Activated CD4-positive, alpha-beta T cell treated with anti-CD3 and anti-CD28 coated beads, Interleukin-10, Interleukin-2, amounts not matched to agents 100 ng/mL and 50 ng/mL, durations not matched to agents 16 hours and 8 hours (primary cell): ENCODE results near the gene ALDH3A1.

Experiments used
- DNase-seq: peaks from one replicate; pipeline ENCODE4 v3.0.0-alpha.2; 2020

ALDH3A1 gene

GRCh38 chr17:19740933-19741332 lies 7.2 kb downstream of the ALDH3A1 start:
- no peak for DNase-seq

DNA sequence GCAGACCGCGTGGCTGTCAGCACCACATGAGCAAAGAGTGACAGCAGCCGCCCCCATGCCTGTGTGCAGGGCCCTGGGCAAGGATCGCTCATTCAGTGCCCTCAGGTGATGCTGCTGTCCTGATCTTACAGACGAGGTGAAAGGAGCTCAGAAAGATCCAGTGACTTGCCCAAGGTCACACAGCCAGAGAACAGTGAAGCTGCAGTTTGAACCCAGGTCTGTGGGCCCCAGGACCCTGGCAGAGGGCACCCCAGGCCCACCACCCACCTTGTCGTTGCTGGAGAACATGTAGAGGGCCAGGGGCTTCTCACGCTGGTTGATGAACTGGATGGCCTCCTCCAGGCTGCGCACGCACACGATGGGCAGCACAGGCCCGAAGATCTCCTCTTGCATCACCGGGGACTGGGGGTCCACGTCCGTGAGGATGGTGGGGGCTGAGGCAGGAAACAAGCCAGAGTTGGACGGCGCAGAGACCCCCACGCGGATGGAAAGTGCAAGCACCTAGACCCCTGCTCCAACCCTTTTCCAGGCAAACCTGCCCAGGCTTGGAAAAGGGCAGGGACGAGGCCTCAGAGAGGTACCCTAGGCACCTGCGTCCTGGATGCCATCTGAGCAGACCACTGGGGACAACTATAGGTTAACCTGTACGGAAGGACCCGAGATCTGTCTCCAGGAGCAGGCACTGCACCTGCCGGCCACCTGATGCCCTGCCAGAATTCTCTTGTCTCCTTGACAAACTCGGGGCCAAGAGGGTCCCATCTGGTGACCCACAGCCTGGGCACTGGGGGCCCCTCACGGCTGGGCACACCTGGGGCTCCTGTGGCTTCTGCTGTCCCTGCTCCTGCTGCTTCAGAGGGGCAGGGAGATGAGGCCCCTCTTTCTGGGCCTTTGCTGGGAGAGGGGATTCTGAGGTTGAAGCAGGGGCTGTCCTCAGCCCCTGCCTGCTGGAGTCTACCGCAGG lies 8.6 kb downstream of the ALDH3A1 start:
- no peak for DNase-seq

- DNase-seq, result no peak
Observed at GRCh38 chr17:19738757-19739156, 9.3 kb downstream of the ALDH3A1 start.

- DNase-seq, result no peak
Observed at GRCh38 chr17:19738073-19738449, 10.0 kb downstream of the ALDH3A1 start.

DNA sequence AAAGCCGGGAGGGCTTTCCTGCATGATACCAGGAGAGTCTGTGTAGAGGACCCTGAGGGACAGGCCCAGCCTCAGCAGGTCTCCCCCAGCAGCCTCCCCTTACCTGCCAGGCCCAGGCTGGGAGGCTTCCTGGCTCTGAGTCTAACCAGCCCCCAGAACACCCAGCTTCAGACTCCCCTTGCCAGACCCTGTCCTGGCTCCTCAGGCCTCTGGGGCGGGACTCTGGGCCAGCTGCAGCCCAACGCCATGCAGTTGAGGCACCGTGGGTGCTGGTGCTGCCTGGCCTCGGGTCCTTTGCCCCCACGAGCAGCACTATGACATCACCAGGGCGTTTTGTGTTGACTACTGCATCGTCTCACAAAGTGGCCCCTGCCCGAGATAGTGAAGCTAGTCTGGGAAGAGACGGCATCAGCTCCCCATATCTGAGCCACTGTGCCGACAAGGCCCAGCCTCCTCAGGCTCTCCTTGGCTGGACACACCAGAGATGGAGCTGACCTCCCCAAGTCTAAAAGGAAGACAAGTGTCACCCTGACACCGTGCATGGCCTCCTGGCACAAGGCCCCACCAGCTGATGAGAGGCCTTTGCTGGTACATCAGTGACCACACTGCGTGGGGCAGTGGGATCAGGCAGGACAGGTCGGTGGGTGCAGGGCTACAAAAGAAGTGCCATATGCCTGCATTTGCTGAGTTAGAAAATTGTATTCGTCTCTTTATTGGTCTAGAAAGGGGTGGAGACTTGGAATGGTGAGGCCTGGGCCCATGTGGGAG lies 10.6 kb downstream of the ALDH3A1 start:
- DNase-seq, result no peak

DNA sequence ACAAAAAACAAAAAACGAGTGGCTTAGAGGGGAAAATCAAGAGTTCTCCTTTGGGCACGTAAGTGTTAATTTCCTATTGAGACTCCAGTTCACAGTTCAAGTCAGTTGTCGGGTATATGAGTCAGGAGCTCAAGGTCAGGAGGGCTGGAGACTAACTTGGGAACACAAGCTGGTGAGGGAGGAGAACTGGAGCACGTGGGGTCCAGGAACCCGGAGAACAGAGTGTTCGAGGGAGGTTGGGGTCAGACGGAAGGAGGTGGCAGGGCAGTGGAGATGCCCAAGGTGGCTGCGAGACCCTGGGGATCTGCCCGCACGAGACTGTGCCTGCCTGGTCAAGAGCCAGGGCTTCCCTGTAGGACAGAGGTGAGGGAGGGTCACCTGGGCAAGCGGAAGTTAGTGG lies 12.0 kb downstream of the ALDH3A1 start:
- no peak for DNase-seq

DNA sequence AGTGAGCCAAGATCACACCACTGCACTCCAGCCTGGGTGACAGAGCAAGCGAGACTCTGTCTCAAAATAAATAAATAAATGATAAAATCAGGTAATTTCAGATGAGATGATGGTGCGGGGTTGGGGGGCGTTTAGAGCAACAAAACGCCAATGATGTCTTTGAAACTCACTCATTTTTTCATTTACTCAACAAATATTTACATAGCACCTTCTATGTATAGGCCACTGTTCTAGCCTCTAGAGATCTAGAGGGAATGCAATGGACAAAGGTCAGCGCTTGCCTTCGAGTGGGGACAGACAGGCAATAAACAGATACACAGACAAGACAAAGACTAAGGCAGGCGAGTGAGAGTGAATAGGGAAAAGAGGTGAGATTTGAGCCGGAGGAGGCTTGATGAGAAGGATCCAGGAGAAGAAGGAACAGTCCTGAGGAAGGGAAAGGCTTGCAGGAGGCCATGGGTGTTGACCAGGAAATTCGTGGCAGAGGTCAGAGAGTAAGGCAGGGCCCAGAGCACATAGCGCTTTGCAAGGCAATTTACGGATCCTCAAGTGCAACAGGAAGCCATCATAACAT lies 14.1 kb downstream of the ALDH3A1 start:
- DNase-seq, result no peak

DNA sequence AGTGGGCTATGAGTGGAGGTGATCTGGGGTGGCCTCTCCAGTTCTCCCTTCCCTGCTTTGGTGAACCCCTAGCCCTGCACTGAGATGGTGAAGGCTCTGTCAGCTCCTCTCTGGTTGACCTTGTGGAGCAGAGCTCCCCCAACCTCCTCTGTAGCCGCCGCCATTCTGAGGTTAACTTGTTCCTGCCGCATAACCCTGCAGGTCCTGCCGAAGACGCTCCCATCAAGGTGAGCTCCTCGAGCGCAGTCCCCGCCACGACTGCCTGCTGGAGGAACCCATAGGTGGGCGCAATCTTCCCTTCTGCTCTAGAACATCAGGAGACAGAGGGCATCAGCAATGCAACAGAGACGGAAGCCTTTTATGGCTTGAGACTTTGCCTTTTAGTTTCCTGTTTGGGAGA lies 16.5 kb downstream of the ALDH3A1 start:
- no peak for DNase-seq

DNA sequence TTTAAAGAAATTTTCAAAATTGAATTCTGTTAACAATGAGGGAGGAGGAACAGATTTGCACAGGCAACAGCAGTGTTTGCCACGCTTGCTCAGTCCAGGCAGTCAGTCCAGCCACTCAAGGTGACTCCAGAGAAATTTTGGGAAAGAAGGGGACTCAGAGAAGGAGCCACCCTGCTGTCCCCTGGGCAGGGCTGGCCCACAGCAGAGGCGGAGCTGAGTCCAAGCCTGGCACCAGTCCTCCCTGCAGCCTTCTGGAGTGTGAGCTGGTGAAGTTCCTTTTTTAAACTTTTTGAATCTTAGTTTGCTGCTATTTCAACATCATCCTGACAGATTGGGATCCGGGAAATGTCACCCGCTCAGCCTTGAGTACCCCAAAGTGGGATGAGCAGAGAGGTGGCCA lies 17.3 kb downstream of the ALDH3A1 start:
- no peak for DNase-seq

DNA sequence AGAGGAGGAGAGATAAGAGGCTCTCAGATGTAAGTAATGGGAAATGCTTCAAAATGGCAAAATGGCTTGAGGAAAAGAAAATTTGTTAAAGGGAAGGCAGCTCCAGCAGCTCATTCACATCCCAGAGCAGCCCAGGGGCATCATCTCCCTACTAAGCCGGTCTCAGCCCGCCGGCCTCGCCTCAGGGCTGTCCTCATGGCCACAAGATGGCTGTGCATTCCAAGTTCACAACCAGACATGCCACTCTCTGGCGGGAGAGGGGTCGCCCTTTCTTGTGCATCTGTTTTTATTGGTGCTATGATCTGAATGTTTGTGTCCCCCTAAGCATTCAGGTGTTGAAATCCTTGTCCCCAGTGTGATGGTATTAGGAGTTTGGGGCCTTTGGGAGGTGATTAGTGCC lies 18.2 kb downstream of the ALDH3A1 start:
- no peak for DNase-seq

- DNase-seq, result no peak
Observed at GRCh38 chr17:19728084-19728495, 20.0 kb downstream of the ALDH3A1 start.

DNA sequence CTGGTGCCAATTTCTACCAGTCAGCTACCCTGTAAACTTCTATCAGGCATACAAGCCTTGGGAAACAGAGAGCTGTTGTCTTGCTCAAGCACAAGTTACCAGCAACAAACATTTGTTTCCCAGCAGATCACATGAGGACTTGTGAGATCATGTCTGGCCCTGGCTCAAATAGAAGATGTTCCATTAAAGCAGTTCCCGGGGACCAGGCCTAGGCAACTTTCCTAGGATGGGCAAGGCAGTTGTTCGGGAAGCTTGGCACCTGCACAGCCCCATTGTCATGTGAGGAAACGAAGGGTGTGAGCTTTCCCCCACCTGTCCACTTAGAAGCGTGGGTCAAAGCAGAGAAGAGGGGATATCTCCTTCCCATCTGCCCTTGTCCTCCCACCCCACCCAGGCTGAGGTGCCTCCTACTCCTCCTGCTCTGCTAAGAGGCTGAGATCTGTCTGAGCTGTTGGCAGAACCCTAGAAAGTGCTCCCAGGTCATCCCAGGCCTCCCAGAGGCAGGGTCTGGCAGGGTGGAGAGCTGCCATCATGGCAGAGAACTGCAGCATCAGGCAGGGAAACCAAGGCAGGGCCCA lies 20.5 kb downstream of the ALDH3A1 start:
- DNase-seq, result no peak

DNA sequence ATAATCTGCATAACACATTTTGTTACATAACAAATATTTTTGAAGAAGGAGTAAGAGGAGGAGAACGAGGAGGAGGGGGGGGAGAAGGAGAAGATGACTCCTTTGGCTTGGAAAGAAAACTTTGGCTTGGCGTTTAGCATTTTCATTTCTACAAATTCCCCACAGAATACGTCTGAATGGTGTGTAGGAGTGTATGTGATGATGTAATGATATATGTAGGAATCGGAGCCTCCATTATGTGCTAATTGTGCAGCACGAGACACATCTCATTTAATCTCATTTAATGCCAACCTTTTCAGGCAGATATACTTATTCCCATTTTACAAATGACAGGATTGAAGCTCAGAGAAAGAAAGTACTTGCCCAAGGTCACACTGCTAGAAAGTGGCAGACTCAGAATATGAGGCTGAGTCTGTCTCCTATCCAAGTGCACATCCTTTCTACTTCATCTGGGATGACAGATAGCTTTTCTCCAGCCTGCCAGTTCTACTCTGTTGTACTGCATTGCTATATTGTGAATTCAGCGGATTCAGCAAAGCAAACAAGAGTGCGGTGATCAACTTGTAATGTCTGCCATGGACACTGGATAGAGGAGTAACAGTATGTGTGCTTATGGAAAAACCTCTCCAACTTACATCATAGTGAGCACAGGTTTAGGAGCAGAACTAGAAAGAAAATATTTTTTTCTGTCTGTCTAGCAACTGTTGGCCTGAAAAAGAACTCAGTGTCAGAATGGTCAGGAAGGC lies 21.3 kb downstream of the ALDH3A1 start:
- DNase-seq, result no peak

DNA sequence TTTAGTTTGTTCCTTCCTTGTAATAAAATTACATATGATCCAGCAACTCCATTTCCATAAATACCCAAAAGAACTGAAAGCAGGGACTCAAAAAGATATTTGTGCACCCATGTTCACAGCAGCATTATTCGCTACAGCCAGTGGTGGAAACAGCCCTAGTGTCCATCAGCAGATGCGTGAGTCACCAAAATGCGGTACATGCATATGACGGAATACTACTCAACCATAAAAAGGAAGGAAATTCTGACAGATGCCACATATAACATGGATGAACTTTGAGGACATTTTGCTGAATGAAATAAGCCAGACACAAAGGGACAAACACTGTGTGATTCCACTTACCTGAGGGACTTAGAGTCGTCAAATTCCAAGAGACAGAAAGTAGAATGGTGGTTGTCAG lies 22.6 kb downstream of the ALDH3A1 start:
- no peak for DNase-seq

- peak; percentile 59 for DNase-seq
Observed at GRCh38 chr17:19724501-19725420, 23.3 kb downstream of the ALDH3A1 start.

DNA sequence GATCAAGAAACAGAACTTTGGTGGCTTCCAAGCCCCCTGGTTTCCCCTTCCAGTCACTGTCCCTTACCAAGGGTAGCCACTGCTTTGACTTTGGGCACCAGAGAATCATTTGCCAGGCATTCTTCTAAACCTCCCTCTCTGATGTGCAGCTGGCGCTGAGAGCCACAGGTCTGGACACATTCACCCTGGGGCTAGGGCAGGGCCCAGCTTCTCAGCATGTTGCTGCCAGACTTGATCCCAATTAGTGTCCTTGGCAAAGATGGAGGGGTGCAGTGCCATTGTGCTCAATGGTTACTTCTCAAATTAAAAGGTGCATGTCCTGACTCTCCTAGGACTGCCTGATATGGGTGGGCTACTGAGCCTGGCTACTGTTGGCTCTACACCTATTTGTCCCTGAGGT lies 24.1 kb downstream of the ALDH3A1 start:
- no peak for DNase-seq

- DNase-seq, result no peak
Observed at GRCh38 chr17:19720631-19721426, 27.3 kb downstream of the ALDH3A1 start.

- no peak for DNase-seq
Observed at GRCh38 chr17:19720210-19720475, 28.0 kb downstream of the ALDH3A1 start.

GRCh38 chr17:19719355-19720209 lies 28.5 kb downstream of the ALDH3A1 start:
- no peak for DNase-seq
